ENCODE results near the gene DNAJB8.

Gene DNAJB8

DNA sequence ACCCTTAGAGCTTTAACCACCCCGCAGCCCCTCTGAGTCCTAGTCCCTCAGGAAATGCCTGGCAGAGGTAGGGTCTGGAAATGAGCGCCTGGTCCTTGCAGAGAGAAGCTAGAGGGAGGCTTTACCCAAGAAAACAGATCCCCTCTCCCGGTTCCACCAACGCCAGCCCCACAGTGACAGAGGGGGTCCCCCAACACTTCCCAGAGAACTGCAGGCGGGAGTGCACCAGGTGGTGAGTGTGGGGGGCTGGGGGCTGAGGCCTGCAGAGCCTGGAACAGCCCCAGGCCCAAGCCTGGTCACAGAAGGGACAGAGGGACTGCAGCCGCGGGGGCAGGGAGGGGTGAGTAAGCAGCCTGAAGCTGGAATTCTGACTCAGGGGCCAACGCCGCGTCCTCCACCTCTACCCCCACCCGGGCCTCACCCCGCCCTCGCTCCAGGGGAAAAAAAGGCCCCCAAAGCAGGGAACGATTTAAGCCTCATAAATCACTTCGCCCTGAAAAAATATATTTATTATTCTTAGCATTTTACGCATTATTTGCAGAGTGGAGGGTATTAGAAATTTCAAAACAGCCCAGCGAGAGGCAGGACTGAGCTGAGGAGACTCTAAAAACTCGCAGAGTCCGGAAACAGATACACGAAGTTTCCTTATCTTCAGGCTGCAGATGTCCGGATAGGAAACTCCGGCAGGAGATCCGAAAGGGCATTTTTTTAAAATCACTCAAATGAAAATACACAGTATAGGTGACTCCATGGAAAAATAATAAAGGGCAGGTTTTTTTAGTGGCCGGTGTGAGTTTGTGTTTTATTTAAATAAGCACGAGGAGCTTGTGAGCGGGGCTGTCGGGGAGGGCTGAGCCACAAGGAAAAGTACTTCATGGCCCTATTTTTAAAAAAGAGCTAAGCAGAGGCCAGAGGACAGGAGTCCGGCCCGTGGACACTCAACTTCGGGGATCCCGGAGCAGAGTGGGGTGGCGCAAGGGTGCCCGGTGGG is 16.3 kb upstream of the DNAJB8 start:
- DNase-seq: no peak

DNA sequence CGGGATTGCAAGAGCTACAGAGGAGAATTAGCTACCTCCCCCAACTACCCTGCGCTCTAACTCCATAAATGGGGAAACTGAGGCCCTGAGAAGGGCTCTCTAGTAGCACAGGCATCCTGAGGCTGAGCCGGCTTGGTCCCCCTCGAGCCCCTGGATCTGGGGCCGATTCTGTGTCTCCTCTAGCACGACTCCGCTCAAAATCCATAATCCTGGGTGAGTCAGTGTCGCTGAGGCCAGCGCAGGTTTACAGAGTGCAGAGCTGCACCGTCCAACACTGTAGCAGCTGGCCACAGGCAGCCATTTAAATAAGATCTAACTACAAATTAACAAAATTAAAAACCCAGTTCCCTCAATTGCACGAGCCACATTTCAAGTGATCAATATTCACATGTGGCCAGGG is 15.5 kb upstream of the DNAJB8 start:
- no peak for DNase-seq

DNA sequence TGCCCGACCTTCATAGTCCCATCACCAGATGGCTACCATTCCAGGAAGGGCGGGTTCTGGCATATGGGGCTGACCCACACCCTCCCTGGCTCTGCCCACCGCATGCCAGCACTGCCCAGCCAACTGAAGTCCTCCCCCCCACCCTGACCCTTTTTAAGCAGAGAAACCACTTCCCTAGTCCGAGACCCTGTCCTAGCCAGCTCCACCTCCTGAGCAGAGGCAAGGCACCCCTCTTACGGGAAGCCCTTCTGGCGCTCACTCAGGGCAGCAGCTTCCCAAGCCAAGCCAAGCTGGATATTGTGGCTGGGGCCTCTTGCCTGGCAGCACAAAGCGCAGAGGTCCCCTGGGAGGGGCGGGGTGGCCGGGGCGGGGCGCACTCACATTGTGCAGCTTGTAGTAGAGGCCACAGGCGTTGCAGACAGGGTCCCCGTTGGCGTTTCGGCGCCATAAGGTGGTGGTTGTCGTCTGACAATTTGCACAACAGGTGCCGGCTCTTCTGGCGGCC is 14.8 kb upstream of the DNAJB8 start:
- DNase-seq: no peak

DNA sequence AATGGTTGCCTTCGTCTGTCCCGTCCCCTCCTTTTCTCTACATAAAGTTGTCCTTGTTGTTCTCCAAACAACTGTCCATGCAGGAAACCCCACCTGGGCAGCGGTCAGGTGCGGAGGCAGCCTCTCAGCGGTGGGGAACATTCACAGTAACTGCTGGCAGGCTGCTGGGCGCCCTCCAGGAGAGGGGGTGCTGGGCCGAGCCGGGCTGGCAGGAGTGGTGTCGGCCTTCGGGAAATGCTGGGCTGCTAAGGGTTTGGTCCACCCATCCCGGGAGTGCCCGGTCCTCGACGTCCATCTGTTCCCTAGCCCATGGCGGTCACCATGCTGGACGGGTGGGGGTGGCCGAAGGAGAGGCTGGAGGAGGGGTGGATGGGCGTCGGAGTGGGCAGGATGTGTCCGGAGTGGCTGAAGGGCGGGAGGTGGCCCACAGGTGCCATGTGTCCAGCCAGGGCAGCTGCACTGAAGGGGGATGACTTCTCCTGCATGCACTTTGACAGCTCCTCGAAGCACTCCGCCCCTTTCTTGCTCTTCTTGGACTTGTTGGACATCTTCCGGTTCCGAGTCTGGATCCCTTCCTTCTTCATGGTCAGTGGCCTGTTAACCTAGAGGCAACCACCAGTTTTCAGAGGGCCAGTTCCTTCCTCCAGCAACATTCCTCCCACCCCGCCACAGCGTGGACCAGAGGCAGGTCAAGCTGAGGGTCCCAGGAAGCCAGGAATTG is 14.2 kb upstream of the DNAJB8 start:
- DNase-seq: no peak

DNA sequence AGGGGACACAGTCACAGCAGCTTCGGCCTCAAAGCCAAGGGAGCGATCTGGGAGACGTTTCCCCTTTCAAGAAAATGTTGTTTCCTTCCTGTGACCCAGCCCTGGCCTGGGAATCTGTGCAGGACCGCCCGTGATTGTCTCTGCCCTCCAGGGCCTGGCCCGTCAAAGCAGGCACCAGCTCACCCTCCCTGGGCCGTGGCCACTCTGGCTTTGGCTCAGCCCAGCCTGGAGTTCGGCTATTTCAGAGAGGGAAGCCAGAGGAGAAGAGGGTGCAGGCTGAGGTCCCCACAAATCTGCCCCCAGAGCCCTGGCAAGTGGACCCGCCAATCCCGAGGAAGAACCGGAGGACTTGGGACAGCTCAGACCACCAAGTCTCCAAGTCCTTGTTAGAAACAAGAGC is 13.6 kb upstream of the DNAJB8 start:
- DNase-seq: no peak

DNA sequence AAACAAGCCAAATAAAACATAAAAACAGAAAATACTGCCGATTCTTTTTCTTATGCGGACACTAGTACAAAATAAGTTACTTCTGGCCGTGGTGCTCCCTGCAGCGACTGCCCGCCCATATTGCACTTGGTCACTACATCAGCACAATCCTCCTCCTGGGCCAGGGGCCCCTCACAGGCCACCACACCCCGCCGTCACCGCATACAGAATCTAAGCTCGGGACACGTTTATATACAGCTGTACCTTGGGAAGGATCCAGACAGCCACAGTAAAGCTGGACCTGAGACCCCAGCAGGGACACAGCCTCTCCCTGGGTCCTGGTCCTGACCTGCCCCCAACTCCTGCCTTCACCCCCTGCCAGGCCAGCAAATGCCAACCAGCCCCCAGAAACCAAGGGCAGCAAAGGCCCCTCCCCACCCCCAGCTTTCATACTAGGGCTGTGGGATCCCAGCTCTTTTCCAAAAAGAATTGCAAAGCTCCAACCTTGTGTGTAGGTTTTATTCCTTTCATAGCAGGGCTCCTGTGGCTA is 12.9 kb upstream of the DNAJB8 start:
- DNase-seq: no peak

DNA sequence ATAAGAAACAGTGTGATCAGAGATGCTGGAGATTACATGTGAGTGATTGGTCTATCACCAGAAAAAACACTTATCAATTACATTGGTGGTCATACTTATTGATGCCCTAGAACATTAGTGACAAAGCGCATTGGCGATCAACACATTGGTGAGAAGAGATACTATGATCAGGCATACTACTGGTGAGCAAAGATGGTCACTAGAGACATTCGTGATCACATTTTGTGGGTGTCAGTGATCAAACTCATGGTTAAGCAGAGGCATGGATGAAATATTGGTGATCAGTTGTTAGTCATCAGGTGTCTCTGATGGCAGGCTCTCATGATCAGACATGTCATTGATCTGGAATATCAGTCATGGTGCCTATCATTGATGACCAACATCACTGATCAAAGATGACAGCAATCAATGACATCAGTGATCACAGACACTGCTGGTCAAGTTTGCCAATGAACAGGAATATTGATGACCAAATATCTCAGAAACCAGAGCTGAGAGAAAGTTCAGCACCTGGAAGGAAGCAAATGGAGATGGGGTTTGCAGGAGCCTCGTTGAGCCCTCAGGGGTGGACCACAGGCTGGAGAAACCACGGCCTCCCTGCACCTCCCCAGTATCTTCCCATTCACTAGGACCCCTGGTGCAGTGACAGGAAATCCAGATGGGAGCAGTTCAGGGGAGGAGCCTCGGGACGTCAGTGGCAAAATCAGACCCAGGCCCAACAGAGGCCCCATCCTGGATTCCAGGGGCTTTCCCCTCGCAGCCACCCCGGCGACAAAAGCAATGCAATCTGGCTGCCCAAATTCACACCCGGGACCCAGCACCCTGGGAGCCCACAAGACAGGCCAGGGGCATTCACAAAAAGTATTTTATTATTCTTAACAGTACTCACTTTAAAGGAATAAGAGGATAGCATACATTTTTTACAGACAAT is 12.2 kb upstream of the DNAJB8 start:
- DNase-seq: no peak

DNA sequence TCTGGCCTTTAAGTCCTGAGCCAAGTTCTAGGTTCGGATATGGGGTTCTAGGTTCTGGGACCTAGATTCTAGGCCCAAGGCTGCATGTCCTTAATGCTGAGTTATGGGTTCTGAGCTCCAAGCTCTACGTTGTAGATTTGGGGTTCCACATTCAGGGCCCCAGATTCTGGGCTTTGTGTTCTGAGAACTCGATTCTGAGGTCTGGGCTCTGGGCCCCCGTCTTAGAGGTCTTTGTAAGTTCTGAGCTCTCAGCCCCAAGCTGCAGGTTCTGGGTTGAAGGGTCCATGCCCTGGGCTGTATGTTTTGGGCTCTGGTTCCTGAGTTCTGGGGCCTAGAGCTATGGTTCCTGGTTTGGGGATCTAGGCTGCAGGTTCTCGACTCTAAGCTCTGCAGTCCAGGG is 10.0 kb upstream of the DNAJB8 start:
- DNase-seq: no peak

DNA sequence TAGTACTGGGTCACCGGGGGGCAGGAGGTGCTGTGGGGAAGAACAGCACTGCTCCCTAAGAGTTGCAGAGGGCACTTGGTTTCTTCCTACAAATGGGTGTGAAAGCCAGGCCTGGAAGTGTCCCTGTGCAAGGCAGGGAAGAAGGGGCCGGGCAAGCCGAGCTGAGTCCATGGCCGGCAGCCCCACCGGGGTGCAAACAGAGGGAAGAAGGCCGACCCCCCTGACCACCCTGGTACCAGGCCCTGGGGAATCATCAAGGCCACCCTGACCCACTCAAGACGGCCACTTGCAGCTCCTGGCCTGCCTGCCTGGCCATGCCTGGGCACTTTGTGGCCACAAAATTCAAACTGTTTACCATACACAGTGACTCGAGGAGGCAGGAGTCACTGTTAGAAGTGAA is 8.7 kb upstream of the DNAJB8 start:
- DNase-seq: no peak

DNA sequence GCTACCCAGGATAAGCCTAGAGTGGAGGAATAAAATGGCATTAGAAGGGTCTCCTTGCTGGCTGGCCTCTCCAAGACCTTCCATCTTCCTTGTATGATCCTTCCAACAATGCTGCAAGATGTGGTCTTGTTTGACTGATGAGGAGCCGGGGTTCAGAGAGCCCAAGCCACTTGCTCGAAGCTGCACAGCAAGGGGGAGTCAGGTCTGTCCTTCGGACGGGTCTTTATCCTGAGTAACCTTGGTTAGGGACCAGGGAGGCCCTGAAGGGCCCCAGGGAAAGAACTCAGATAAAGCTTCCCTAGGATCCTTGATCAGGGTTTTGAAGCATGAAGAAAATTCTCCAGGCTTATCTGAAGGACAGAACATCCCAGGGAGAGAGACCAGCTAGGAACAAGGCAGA is 7.0 kb upstream of the DNAJB8 start:
- no peak for DNase-seq

DNA sequence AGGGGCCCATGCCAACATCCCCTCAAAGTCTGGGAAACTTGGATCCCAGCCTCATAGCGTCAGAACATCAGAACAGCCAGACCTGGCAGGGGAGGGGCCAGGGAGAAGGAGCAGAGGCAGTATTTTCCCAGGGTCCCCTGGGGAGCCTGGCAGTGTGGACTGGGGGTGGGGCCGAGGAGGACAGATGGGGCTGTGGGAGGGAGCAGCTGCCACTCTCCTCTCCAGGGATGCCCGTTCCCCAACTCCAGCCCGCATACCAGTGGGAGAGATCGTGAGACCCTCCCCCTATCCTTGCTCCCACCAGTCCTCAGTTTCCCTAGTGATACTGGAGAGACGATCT is 6.5 kb upstream of the DNAJB8 start:
- no peak for DNase-seq

DNA sequence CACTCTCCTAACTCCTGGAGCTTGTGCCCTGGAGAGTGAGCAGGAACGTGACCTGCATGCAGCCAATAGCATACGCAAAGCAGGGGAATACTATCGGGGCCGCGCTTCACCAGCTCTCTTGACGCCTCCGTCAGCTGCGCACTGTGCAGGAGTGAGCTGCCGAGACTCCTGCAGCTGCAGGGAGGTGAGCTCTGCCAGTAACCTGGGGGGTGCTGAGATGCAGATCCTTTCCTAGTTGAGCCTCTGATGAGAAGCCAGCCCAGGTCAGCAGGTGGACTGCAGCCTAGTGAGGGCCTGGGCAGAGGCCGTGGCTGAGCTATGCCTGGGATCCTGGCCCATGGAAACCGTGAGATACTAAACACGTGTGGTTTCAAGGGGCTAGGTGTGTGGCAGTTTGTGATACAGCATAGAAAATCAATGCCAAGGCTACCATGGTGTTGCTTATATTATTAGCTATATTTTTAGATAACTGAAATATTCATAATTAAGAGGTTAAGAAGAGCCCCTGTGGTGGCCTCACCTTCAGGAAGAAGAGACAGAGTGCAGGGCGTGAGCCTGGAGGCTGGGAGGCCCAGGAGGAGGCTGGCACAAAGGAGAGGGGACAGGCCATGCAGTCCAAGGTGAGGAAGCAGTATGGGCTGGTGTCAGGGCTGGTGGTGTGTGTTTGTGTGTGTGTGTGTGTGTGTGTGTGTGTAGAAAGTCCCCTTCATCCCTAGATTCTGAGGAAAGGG is 5.9 kb upstream of the DNAJB8 start:
- no peak for DNase-seq

DNA sequence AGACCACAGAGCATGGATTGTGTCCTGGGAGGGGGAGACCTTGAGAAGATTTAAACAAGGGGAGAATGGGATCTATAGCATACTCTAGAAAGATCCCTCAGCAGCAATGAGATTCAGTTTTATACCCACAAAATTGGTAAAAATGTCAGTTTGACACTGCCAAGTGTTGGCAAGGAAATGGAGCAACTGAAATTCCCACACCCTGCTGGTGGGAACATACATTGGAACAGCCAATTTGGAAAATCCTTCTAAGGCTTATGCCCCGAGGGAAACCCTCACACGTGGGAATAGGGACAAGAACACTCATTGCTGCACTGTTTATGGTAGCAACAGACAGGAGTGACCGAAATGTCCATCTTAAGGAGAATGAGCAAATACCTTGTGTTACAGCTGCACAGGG is 5.0 kb upstream of the DNAJB8 start:
- DNase-seq: no peak

DNA sequence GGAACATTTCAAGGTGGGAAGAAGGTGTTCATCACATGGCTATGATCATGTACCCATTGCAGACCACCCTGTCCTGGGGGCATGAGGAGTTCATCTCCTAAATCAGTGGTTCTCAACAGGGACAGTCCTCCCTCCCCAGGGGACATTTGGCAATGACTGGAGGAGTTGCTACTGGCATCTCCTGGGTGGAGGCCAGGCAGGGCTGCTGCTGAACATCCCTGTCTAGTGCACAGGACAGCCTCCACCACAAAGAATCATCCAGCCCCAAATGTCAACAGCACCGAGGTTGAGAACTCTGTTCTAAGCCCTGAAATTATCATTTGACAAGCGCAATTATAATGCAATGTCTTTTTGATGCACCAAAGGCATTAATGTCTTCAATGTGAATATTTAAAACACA is 4.4 kb upstream of the DNAJB8 start:
- no peak for DNase-seq

DNA sequence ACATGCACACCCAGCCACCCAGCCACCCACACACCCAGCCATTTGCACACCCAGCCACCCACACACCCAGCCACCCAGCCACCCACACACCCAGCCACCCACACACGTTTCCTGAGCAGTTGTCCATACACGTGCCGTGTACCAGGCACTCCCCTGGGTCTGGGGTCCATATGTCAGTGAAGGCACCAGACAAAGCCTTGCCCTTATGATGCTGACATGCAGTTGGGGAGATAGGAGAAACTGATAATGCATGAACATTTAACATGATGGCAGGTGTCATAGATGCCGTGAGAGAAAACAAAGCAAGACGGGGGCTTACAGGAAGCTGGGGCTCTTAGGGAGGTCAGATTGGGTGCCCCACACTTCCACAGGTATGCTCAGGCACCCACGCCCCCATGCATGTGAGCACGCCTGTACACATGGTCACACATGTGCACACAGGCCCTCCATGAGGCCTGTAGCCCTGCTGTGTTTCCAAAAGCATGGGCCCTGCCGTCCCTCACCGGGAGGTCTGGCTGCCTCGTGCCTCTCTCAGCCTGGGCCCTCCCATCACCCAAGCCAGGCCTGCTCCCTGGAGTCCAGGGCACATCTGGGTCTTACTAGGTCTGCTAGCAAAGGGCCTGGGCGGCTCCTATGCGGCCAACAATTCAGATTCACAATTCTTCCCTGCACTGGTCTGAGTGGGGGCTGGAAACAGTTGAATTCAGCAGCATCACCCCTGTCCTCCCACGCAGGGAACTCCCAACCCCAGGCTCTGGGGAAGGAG is 3.6 kb upstream of the DNAJB8 start:
- DNase-seq: no peak

DNA sequence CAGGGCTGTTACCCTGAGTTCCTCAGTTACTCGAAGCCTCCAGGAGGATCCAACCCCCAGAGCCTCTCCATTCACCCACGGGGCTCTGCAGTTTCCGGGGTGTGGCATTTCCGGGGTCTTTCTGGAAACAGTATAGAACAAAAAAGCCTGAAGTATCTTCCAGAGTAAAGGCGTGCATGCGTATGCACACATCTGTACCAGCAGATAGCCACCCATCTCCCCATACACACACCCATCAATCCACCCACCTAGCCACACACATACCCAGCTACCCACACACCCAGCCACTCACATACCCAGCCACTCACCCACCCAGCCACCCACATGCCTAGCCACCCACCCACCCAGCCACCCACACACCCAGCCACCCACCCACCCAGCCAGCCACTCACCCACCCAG is 2.9 kb upstream of the DNAJB8 start:
- DNase-seq: no peak

DNA sequence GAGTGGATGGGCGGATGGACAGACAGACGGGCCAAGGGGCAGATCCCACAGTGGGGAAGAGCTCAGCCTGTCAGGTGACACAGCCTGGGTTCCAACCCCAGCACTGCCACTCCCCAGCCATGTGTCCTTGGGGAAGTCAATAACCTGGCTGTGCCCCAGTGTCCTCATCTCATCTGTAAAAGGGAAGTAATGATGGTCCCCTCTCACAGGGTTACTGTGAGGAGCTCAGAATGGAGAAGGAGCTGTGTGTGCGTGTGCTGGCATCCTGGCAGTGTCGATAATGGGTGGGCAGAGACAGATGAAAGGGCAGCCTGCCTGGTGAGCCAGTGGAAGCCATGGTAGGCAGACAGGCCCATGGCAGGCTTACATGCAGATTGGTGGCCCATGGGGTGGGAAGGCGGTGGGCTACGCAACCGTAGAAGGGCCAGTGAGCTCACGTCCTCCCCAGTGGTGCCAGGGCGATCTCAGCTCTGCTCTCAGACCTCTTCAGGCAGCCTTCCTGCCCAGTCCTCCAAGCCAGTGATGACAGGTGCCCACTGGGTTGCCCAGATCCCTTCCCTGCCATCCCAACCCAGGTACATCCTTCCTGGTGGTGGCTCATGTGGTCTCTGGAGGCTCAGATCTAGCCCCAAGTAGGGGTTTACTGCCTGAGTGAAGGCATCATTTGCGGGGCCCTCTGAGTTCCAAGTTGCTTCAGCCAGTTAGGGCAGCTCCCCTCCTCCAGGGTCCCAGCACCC is 2.3 kb upstream of the DNAJB8 start:
- DNase-seq: no peak

DNA sequence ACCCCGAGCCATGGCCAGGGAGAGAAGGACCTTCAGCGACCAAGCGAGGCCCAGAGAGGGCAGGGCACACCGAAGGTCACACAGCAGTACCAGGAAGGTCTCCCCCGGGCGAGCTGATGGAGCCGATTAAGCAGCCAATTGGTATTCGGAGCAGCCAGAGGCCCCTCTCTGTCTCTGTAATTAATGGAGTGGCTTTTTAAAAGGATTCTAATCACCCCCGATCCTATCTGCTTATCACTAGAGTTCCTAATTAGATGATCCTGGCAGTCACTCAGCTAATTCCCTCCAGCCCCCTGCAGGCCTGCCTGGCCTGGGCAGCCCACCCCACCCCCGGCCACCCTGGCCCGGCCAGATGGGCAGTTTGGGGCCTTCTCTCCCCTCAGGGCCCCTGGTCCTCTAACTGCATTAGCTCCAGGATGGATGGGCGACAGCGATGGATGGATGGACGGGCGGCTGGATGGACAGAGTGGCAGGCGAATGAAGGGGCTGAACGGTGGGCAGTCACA is 1.6 kb upstream of the DNAJB8 start:
- no peak for DNase-seq

DNA sequence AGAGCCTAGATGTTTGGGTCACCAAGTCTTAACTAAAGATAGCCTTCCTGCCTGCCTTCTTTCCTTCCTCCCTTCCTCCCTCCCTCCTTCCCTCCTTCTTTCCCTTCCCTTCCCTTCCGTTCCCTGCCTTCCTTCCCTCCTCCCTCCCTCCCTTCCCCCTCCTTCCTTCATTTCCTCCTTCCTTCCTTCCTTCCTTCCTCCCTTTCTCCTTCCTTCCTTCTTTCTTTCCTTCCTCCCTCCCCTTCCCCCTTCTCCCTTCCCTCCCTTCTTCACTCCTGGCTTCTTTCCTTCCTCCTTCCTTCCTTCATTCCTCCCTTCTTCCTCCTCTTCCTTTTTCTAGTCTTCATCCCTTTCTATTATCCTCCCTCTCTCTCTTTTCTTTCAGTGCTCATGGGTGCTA is 2.0 kb downstream of the DNAJB8 start:
- no peak for DNase-seq

DNA sequence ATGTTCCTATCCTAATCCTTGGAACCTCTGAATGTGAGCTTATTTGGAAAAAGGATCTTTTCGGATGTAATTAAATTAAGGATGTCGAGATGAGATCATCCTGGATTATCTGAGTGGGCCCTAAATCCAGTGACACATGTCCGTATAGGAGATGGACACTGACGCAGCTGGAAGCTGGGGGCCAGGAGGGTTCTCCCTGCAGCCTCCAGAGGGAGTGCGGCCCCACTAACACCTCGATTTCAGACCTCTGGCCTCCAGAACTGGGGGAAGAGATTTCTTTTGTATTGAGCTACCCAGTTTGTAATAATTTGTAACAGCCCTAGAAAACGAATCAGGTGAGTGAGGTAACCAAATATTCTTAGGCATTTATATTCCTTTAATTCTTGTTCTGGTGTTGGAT is 2.5 kb downstream of the DNAJB8 start:
- no peak for DNase-seq

All from CD4-positive, alpha-beta T cell treated with Interleukin-4 for 1 hour (primary cell).